Kidney glomerular epithelial cell (primary cell): ENCODE measurements around the gene GRM6.
A peak's percentile ranks its signal among the peaks of the same experiment; 100 is the strongest.

Experiments used
- DNase-seq: peaks from one replicate; lab custom pipeline; 2025; lab: John Stamatoyannopoulos, UW

Gene GRM6

GRCh38 chr5:178994580-178995340 is at the start of gene GRM6:
Gene GRM6, minus strand, starts transcription at chr5:178995320. Its CDS starts 376 bp downstream, at chr5:178994944.
- DNase-seq: no peak

- DNase-seq: no peak
Observed at GRCh38 chr5:179044765-179045164, 49.6 kb upstream of the GRM6 start.

- no peak for DNase-seq
Observed at GRCh38 chr5:179033004-179033580, 38.0 kb upstream of the GRM6 start.

- peak; percentile 86 for DNase-seq
Observed at GRCh38 chr5:179023528-179024189, 28.5 kb upstream of the GRM6 start, which contains the start of gene ZNF879. Gene ZNF879, plus strand, starts transcription at chr5:179023804. Its CDS starts 1,201 bp downstream, at chr5:179025005.

- DNase-seq: no peak
Observed at GRCh38 chr5:179008667-179009066, 13.5 kb upstream of the GRM6 start.

- DNase-seq: no peak
Observed at GRCh38 chr5:179006564-179006963, 11.4 kb upstream of the GRM6 start.

- DNase-seq: no peak
Observed at GRCh38 chr5:178998441-178998840, 3.3 kb upstream of the GRM6 start.

- DNase-seq: no peak
Observed at GRCh38 chr5:178997191-178997590, 2.1 kb upstream of the GRM6 start.

- no peak for DNase-seq
Observed at GRCh38 chr5:178996156-178996555, 1.0 kb upstream of the GRM6 start.

GRCh38 chr5:178995341-178995690 is 196 bp upstream of the GRM6 start:
- DNase-seq: no peak

GRCh38 chr5:178993955-178994579 is 1.1 kb downstream of the GRM6 start:
- no peak for DNase-seq

GRCh38 chr5:178993236-178993765 is 1.8 kb downstream of the GRM6 start:
- DNase-seq: no peak

- no peak for DNase-seq
Observed at GRCh38 chr5:178992291-178992895, 2.7 kb downstream of the GRM6 start.

GRCh38 chr5:178991190-178992145 is 3.7 kb downstream of the GRM6 start:
- no peak for DNase-seq

GRCh38 chr5:178990491-178990890 is 4.6 kb downstream of the GRM6 start:
- DNase-seq: no peak

GRCh38 chr5:178989311-178989710 is 5.8 kb downstream of the GRM6 start:
- no peak for DNase-seq

GRCh38 chr5:178988436-178989220 is 6.5 kb downstream of the GRM6 start:
- no peak for DNase-seq

GRCh38 chr5:178986326-178986960 is 8.7 kb downstream of the GRM6 start:
- DNase-seq: no peak
